ENCODE data around the gene RNF182. TPM values are rescaled to one million over a fixed set of nuclear protein-coding genes. Genes with fewer than 3 reads are reported as not detected.
A peak's percentile ranks its signal among the peaks of the same experiment; 100 is the strongest.

Gene RNF182
- total RNA-seq, 4 donors from 2014 or later, result 1.3 to 4.5 (median 3.0) TPM

GRCh38 chr6:13903364-13903763, 21.4 kb upstream of the RNF182 start:
- no peaks in the 10 kb centered on the region for H3K9me3 ChIP-seq
- intact Hi-C loops (cut with DNase I), result no loop called here
- TF ChIP-seq POLR2A (IDR thresholded peaks at IDR 0.05) (no peak), CTCF (IDR thresholded peaks at IDR 0.05) (no peak)
- H3K27me3 ChIP-seq, result no peaks in the 10 kb centered on the region
- H3K4me3 ChIP-seq (replicated peaks in 1 of 3), result no peak overlapping the region
- no peak overlapping the region for H3K27ac ChIP-seq
- no peaks in the 10 kb centered on the region for H3K4me1 ChIP-seq
- no peaks in the 10 kb centered on the region for H3K36me3 ChIP-seq
- no peak for DNase-seq
- 72 to 83% methylated on average over 3 of the region's 3 CpGs for WGBS, 2 donors

GRCh38 chr6:13907001-13907350, 17.8 kb upstream of the RNF182 start:
- H3K36me3 ChIP-seq, result no peaks in the 10 kb centered on the region
- H3K4me1 ChIP-seq, result no peaks in the 10 kb centered on the region
- TF ChIP-seq CTCF (IDR thresholded peaks at IDR 0.05), result no peak
- no peak for TF ChIP-seq POLR2A (IDR thresholded peaks at IDR 0.05)
- H3K4me3 ChIP-seq (replicated peaks in 1 of 3), result no peak overlapping the region
- H3K27me3 ChIP-seq, result no peaks in the 10 kb centered on the region
- intact Hi-C loops (cut with DNase I), result loop anchor here (5.0 kb wide), 1 partner anchor 160 kb away; no protein-coding TSS in a partner anchor
- no peak for DNase-seq
- no peak overlapping the region for H3K27ac ChIP-seq
- WGBS, 2 donors, result 81 to 87% methylated on average over 2 of the region's 2 CpGs
- H3K9me3 ChIP-seq, result no peaks in the 10 kb centered on the region

GRCh38 chr6:13907614-13908215, 17.0 kb upstream of the RNF182 start:
- WGBS, 2 donors, result 80 to 82% methylated on average over 2 of the region's 2 CpGs
- Histone ChIP-seq H3K27ac (no peak overlapping the region), H3K36me3 (no peaks in the 10 kb centered on the region), H3K4me3 (replicated peaks in 1 of 3) (no peak overlapping the region), H3K9me3 (no peaks in the 10 kb centered on the region), H3K4me1 (no peaks in the 10 kb centered on the region), H3K27me3 (no peaks in the 10 kb centered on the region)
- intact Hi-C loops (cut with DNase I), result loop anchor here (5.0 kb wide), 1 partner anchor 160 kb away; no protein-coding TSS in a partner anchor
- DNase-seq, result no peak
- TF ChIP-seq CTCF (IDR thresholded peaks at IDR 0.05) (no peak), POLR2A (IDR thresholded peaks at IDR 0.05) (no peak)

- WGBS, 2 donors, result 2 to 6% methylated on average over 3 of the region's 3 CpGs
- peak; percentile 31 to 53 for DNase-seq
Observed at GRCh38 chr6:13908955-13909381, 15.8 kb upstream of the RNF182 start.

More at GRCh38 chr6:13908955-13909381, 15.8 kb upstream of the RNF182 start:
- Histone ChIP-seq H3K36me3 (no peaks in the 10 kb centered on the region), H3K4me3 (replicated peaks in 1 of 3) (no peak overlapping the region), H3K27ac (no peak overlapping the region), H3K9me3 (no peaks in the 10 kb centered on the region), H3K27me3 (no peaks in the 10 kb centered on the region), H3K4me1 (no peaks in the 10 kb centered on the region)
- TF ChIP-seq CTCF (IDR thresholded peaks at IDR 0.05) (peak; percentile 59 to 91 (median 84)), POLR2A (IDR thresholded peaks at IDR 0.05) (no peak)
- intact Hi-C loops (cut with DNase I), result loop anchor here (5.0 kb wide), 1 partner anchor 158 kb away; no protein-coding TSS in a partner anchor

All from thyroid gland (tissue), 4 donors.